ENCODE measurements around the gene PCDH1. TPM values are rescaled to one million over a fixed set of nuclear protein-coding genes. Genes with fewer than 3 reads are reported as not detected.
A peak's percentile ranks its signal among the peaks of the same experiment; 100 is the strongest.

Gene PCDH1
- total RNA-seq, 2 donors from 2014 or later: 45.4 to 69.7 TPM

DNA sequence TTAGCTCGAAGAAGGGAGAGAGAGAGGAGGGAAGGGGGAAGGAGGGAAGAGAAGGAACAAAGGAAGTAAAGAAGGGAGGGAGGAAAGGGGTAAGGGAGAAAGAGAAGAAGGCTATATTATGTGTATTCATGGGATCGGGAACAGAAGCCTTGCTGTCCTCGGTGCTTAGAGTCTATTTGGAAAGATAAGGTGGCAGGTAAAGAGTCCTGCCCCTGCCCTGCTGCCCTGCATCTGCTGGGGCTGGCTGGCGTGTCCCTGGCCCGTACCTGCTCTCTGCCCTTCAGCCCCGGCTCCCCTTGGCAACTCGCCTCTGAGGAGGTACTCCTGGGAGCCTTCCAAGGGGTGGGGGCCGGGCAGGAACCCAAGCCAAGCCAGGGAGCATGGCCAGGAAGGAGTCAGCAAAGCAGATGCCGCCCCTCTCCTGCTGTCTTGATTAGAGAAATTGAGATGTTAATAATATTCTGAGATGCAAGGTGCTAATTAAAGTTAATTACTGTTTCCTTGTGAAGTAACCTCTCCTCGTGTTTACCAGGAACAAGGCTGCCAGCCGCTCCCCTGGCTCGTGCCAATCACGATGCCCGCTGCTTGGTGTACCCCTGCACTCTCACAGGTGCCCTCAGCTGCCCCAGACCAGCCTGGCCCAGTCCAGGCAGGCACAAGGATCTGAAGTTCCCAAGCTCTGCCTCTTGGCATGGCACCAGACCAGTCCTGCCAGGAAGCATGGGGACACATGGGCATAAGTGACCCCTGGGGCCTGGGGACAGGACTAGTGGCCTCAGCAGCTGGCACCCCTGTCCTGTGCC lies 36.6 kb downstream of the PCDH1 start:
- Mint-ChIP-seq H3K27ac (no peak overlapping the region), H3K9me3 (no peaks in the 10 kb centered on the region), H3K27me3 (ENCODE audit: insufficient read depth) (no peaks in the 10 kb centered on the region), H3K36me3 (ENCODE audit: low read depth) (no peaks in the 10 kb centered on the region), H3K4me1 (peaks cover 87% of the 10 kb centered on the region), H3K4me3 (peak overlapping the region; percentile 5)
- Histone ChIP-seq H3K9me3 (ENCODE audit: control insufficient read depth, low read length) (no peaks in the 10 kb centered on the region), H3K27ac (ENCODE audit: low read depth, low read length) (no peak overlapping the region), H3K4me3 (ENCODE audit: low read length) (no peak overlapping the region), H3K4me1 (ENCODE audit: control insufficient read depth, insufficient read depth, low read length) (peaks cover 35% of the 10 kb centered on the region), H3K36me3 (ENCODE audit: control insufficient read depth, insufficient read depth, low read length) (no peaks in the 10 kb centered on the region), H3K9ac (ENCODE audit: extremely low read depth, low read length, poor library complexity, severe bottlenecking) (no peak overlapping the region), H3K27me3 (ENCODE audit: control insufficient read depth, insufficient read depth, low read length, poor library complexity, severe bottlenecking) (no peaks in the 10 kb centered on the region)
- peak; percentile 73 for DNase-seq
- 65 to 72% methylated on average over 13 to 14 of the region's 14 CpGs for WGBS, 2 experiments (ENCODE audit: insufficient coverage in 1 of 2, insufficient read length in 1 of 2)
- TF ChIP-seq, protein P1, sequence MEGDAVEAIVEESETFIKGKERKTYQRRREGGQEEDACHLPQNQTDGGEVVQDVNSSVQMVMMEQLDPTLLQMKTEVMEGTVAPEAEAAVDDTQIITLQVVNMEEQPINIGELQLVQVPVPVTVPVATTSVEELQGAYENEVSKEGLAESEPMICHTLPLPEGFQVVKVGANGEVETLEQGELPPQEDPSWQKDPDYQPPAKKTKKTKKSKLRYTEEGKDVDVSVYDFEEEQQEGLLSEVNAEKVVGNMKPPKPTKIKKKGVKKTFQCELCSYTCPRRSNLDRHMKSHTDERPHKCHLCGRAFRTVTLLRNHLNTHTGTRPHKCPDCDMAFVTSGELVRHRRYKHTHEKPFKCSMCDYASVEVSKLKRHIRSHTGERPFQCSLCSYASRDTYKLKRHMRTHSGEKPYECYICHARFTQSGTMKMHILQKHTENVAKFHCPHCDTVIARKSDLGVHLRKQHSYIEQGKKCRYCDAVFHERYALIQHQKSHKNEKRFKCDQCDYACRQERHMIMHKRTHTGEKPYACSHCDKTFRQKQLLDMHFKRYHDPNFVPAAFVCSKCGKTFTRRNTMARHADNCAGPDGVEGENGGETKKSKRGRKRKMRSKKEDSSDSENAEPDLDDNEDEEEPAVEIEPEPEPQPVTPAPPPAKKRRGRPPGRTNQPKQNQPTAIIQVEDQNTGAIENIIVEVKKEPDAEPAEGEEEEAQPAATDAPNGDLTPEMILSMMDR (conservative IDR thresholded peaks at IDR 0.05): no peak

DNA sequence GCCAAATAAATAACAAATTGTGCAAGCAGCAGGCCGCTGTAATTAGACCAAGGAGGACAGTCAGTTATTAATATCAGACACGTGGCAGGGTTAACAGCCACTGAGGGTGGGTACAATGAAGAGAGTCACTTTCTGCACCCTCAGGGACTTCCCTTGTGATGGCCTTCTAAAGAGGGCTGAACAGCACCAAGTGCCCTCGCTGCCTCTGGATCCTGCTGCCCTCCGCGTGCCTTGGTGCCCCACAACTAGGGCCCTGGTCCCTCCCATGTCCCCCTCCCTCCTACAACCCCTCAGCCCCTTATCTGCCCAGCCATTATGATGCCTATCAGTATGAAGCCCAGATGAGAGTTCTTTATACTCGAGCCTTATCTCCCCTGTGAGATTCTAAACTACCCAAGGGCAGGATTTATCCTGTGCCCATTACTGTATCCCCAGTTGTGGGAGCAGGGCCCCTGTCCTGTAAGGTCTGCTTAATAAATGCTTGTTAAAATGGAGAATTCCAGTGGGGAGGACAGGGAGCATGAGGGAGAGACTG lies 37.3 kb downstream of the PCDH1 start:
- H3K9me3 Mint-ChIP-seq: no peaks in the 10 kb centered on the region
- H3K27ac Mint-ChIP-seq: peak overlapping the region; percentile 50
- 61 to 92% methylated on average over 4 to 6 of the region's 6 CpGs for WGBS, 2 experiments (ENCODE audit: insufficient coverage in 1 of 2, insufficient read length in 1 of 2)
- no peaks in the 10 kb centered on the region for H3K9me3 ChIP-seq (ENCODE audit: control insufficient read depth, low read length)
- peak overlapping the region; percentile 5 for H3K4me3 Mint-ChIP-seq
- TF ChIP-seq, protein P1 (conservative IDR thresholded peaks at IDR 0.05): no peak
- H3K27me3 Mint-ChIP-seq (ENCODE audit: insufficient read depth): no peaks in the 10 kb centered on the region
- no peak overlapping the region for H3K4me3 ChIP-seq (ENCODE audit: low read length)
- peak; percentile 49 for DNase-seq
- H3K4me1 ChIP-seq (ENCODE audit: control insufficient read depth, insufficient read depth, low read length): peaks cover 40% of the 10 kb centered on the region
- no peak overlapping the region for H3K9ac ChIP-seq (ENCODE audit: extremely low read depth, low read length, poor library complexity, severe bottlenecking)
- peaks cover 87% of the 10 kb centered on the region for H3K4me1 Mint-ChIP-seq
- H3K27me3 ChIP-seq (ENCODE audit: control insufficient read depth, insufficient read depth, low read length, poor library complexity, severe bottlenecking): no peaks in the 10 kb centered on the region
- no peaks in the 10 kb centered on the region for H3K36me3 Mint-ChIP-seq (ENCODE audit: low read depth)
- H3K36me3 ChIP-seq (ENCODE audit: control insufficient read depth, insufficient read depth, low read length): no peaks in the 10 kb centered on the region
- no peak overlapping the region for H3K27ac ChIP-seq (ENCODE audit: low read depth, low read length)

DNA sequence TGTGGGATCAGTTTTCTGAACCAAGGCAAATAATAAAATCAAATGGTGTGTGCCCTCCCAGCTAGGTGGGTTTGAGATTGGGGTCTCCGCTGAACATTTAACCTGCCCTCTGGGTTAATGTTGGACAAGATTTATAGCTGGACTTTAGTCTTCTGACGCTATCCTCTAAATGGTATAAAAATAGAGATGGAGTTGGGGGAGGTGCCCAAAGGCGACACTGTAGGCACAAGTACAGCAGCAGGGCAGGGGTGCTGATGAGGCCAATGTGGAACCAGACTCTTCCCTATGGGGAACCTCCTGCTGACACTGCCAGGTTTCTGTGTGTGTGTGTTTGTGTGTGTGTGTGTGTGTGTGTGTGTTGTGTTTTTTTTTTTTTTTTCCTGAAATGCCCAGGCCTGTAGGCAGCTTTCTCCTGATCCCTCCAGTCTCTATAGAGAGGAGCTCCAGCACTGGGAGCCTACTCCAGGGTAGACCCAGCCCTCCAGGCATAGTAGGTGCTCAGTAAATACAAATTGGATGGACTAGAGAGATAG lies 37.9 kb downstream of the PCDH1 start:
- Histone ChIP-seq H3K36me3 (ENCODE audit: control insufficient read depth, insufficient read depth, low read length) (no peaks in the 10 kb centered on the region), H3K9me3 (ENCODE audit: control insufficient read depth, low read length) (no peaks in the 10 kb centered on the region), H3K9ac (ENCODE audit: extremely low read depth, low read length, poor library complexity, severe bottlenecking) (no peak overlapping the region), H3K27ac (ENCODE audit: low read depth, low read length) (no peak overlapping the region), H3K27me3 (ENCODE audit: control insufficient read depth, insufficient read depth, low read length, poor library complexity, severe bottlenecking) (no peaks in the 10 kb centered on the region), H3K4me3 (ENCODE audit: low read length) (no peak overlapping the region), H3K4me1 (ENCODE audit: control insufficient read depth, insufficient read depth, low read length) (peaks cover 40% of the 10 kb centered on the region)
- DNase-seq: no peak
- Mint-ChIP-seq H3K4me3 (no peak overlapping the region), H3K27ac (peak overlapping the region; percentile 50), H3K27me3 (ENCODE audit: insufficient read depth) (no peaks in the 10 kb centered on the region), H3K4me1 (peaks cover 90% of the 10 kb centered on the region), H3K9me3 (no peaks in the 10 kb centered on the region), H3K36me3 (ENCODE audit: low read depth) (no peaks in the 10 kb centered on the region)
- TF ChIP-seq, protein P1 (conservative IDR thresholded peaks at IDR 0.05): no peak
- 91 to 100% methylated on average over 3 of the region's 3 CpGs for WGBS, 2 experiments (ENCODE audit: insufficient coverage in 1 of 2, insufficient read length in 1 of 2)

All from endodermal cell (in vitro differentiated cells).